ENCODE measurements around the gene RNF208.
A peak's percentile ranks its signal among the peaks of the same experiment; 100 is the strongest.
"Not testable (repeated sequence)": the region's sequence is repeated elsewhere in the genome, so short reads cannot be mapped to it uniquely, and the experiment has no call there.

The RNF208 gene

GRCh38 chr9:137252555-137253506, 30.8 kb upstream of the RNF208 start:
- no peak for DNase-seq

- no peak for DNase-seq
Measured at GRCh38 chr9:137251490-137252268, 29.6 kb upstream of the RNF208 start.

- no peak for DNase-seq
Measured at GRCh38 chr9:137251194-137251461, 29.1 kb upstream of the RNF208 start, which contains the start of gene STPG3. TSS of gene STPG3 (plus strand) at chr9:137251286. CDS start at chr9:137251287, 1 bp downstream.

- no peak for DNase-seq
Measured at GRCh38 chr9:137250329-137251193, 28.5 kb upstream of the RNF208 start.

DNA sequence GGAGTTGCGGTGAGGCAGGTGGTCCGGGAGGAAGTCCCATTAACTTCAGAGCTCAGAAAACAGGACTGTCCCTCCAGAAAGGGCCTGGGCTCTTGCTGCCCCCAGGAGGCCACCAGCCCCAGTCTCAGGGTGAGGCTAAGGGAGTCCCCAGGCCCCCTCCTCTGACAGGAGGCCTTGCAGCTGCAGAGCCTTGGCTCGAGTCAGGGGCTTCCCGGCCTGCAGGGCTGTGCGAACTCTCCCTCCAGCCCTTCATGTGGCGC, 25.8 kb upstream of the RNF208 start:
- DNase-seq = no peak

GRCh38 chr9:137247135-137247915, 25.3 kb upstream of the RNF208 start:
- DNase-seq = no peak

- DNase-seq = no peak
Measured at GRCh38 chr9:137245450-137246421, 23.7 kb upstream of the RNF208 start.

DNA sequence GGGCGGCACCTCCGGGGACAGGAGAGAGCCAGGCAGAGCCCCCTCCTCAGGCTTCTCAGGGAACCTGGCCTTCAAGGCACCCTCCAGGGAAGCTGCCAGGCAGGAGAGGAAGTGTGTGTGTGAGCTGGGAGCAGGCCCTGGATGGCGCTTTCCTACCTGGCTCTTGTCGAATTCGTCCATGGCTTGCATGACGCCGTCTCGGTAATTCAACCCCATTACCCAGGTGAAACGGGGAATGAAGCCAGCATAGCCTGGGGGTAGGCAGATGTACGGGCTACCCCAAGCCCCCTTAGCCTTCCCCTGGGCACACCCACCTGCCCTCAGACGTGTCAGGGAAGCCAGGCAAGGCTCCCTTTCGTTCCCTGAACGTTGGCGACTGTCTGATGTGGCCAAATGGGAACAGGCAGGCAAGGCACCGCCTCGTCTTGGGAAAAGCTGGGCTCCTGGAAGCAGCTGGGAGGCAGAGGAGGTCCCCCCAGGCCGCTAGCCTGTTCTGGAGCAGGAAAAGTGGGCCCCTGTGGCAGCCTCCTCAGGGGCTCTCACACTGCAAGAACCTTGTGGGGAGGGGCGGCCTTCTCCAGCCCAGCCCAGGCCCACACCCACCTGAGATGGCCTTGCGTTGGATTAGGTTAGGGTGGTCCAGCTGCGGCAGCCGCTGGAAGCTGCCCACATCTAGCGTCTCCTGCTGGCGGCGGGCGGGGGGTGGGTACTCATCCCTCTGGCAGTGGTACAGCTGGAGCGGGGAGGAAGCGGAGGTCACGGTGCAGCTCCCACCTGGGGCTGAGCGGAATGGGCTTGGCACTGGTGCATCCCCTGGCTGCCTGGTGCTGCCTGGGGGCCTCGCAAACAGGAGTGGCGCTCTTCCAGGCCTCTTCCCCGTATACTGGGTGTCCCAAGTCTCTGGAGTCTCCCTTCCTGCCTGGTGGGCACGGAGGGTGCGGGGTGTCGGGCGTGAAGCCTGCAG, 22.7 kb upstream of the RNF208 start:
- DNase-seq = no peak

DNA sequence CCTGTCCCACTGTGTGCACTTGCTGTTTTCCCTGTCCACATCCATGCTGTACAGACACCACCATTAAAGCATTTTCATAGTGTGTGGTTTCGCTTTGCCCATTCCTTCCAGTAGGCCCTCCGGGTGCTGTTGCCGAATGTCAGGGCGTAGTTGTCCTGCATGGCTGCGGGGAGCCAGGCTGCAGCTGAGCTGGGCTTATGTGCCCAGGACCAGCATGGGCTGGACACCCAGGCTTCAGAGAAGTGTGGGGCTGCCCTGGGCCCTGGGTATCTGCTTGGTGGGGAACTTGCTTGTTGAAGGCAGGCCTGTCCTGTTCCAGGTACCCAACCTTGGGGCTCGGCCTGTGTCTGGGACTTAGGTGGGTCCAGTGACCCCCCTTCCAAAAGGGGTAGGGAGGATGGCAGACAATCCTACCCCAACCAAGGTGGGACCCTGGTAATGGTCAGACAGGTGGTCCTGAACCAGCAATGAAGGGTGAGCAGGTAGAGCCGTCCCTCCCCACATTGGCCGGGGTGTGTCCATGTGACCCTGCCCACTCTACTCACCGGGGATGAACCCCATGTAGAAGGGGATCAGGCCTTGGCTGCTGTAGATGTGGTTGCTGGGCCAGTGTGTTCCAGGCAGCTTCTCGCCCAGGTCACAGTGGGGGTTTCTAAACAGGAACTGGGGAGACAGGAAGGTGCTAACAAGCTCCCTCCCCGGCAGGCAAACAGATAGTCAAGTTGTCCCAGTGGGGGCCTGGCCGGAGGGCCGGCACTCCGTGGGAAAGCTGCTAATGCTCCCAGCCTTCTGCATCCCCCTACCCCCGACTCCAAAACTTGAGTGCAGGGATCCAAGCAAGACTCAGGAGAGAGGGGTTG, 21.8 kb upstream of the RNF208 start:
- DNase-seq = no peak

- DNase-seq = not testable (repeated sequence)
Measured at GRCh38 chr9:137243266-137243625, 21.2 kb upstream of the RNF208 start.

- no peak for DNase-seq
Measured at GRCh38 chr9:137242269-137243203, 20.5 kb upstream of the RNF208 start.

DNA sequence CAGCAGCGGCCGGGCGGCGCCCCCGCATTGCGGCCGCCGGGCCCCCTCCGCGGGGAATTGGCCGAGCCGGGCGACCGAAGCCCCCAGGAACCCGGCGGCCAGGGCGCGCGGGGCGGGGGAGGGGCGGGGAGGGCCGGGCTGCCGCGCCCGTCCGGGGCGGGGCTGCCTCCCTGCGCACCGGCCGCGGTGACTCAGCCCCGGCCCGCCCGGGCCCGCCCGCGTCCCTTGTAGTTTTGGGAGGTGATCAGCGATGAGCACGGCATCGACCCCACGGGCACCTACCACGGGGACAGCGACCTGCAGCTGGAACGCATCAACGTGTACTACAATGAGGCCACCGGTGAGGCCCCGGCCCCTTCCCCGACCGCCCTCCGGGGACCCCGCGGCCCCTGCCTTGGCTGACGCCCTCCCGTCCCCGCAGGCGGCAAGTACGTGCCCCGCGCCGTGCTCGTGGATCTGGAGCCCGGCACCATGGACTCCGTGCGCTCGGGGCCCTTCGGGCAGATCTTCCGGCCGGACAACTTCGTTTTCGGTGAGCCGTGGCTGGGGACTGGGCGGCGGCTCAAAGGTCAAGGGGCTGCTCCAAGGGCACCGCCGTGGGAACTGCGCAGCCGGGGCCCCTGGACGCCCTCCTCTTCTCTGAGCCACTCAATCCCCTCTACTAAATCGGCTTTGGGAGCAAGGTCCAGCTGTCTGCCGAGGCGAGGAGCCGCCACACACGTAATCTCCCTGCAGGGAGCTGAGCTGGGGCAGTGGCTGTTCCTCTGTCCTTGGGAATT, 19.6 kb upstream of the RNF208 start:
- peak; percentile 41 to 65 (median 60) for DNase-seq

- peak; percentile 85 to 100 (median 96) for DNase-seq
Measured at GRCh38 chr9:137240841-137241489, 18.9 kb upstream of the RNF208 start, which contains the start of gene TUBB4B. TSS of gene TUBB4B (plus strand) at chr9:137241287. CDS start at chr9:137241361, 74 bp downstream.

- peak; percentile 42 to 87 (median 69) for DNase-seq
Measured at GRCh38 chr9:137240318-137240840, 18.3 kb upstream of the RNF208 start.

DNA sequence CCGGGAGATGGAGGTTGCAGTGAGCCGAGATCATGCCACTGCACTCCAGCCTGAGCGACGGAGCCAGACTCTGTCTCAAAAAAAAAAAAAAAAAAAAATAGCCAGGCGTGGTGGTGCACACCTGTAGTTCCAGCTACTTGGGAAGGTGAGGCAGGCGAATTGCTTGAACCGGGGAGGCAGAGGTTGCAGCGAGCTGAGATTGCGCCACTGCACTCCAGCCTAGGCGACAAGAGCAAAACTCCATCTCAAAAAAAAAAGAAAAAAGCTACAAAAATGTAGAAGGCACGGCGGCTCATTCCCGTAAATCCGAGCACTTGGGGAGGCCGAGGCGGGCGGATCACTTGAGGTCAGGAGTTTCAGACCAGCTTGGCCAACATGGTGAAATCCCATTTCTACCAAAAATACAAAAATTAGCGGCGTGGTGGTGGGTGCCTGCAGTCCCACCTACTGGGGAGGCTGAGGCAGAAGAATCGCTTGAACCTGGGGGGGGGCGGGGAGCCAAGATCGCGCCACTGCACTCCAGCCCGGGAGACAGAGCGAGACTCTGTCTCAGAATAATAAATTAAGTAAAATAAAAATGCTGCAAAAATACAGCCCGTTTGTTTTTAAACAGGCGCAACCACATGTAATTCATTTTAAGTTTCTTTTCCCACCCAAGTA, 17.6 kb upstream of the RNF208 start:
- DNase-seq = peak in 1 of 5 experiments; percentile 29

All from T-helper 2 cell (primary cell).